Measurements from ENCODE around the gene FBXO31. TPM values are rescaled to one million over a fixed set of nuclear protein-coding genes. Genes with fewer than 3 reads are reported as not detected.

The FBXO31 gene
- total RNA-seq, 4 donors from 2014 or later, result 156 to 264 (median 201) TPM

GRCh38 chr16:87325423-87325858, 58.1 kb downstream of the FBXO31 start:
- H3K36me3 ChIP-seq, result peaks cover 0 to 19% of the 10 kb centered on the region in 2 donors
- DNase-seq (no peak), ATAC-seq (no peak)
- H3K4me3 ChIP-seq, result no peak overlapping the region
- no peaks in the 10 kb centered on the region for H3K9me3 ChIP-seq
- no peaks in the 10 kb centered on the region for H3K27me3 ChIP-seq
- TF ChIP-seq POLR2A (IDR thresholded peaks at IDR 0.05) (no peak), CTCF (IDR thresholded peaks at IDR 0.05 in 4 of 5, conservative IDR thresholded peaks at IDR 0.05 in 1 of 5) (no peak)
- peak overlapping the region; percentile 62 to 78 (median 74) for H3K27ac ChIP-seq
- H3K4me1 ChIP-seq, result peaks cover 35 to 48% of the 10 kb centered on the region in 2 donors
- intact Hi-C loops (cut with DNase I; ENCODE audit: low total_unique reads), result loop anchor here (2.0 kb wide), 1 partner anchor 69 kb away; no protein-coding TSS in a partner anchor
- in situ Hi-C loops (cut with MboI; ENCODE audit: low sequenced_read_pairs in 4 of 4), result loop anchor here in 1 of 4 donors (10.0 kb wide), 1 partner anchor 49 kb away; no protein-coding TSS in a partner anchor

GRCh38 chr16:87324411-87325275, 58.9 kb downstream of the FBXO31 start:
- H3K4me3 ChIP-seq, result peak overlapping the region in 1 of 4 donors; percentile 10
- no peaks in the 10 kb centered on the region for H3K27me3 ChIP-seq
- H3K9me3 ChIP-seq, result no peaks in the 10 kb centered on the region
- H3K27ac ChIP-seq, result peak overlapping the region; percentile 62 to 78 (median 74)
- H3K36me3 ChIP-seq, result peaks cover 0 to 11% of the 10 kb centered on the region in 2 donors
- peaks cover 35 to 45% of the 10 kb centered on the region in 2 donors for H3K4me1 ChIP-seq
- DNase-seq (peak in 1 of 2 donors; percentile 40), ATAC-seq (peak in 1 of 2 donors; percentile 53)
- TF ChIP-seq CTCF (IDR thresholded peaks at IDR 0.05 in 4 of 5, conservative IDR thresholded peaks at IDR 0.05 in 1 of 5) (peak; percentile 74 to 87 (median 85)), POLR2A (IDR thresholded peaks at IDR 0.05) (no peak)
- in situ Hi-C loops (cut with MboI; ENCODE audit: low sequenced_read_pairs in 4 of 4), result loop anchor here in 1 of 4 donors (10.0 kb wide), 1 partner anchor 50 kb away; no protein-coding TSS in a partner anchor
- intact Hi-C loops (cut with DNase I; ENCODE audit: low total_unique reads), result loop anchor here (2.0 kb wide), 1 partner anchor 70 kb away; no protein-coding TSS in a partner anchor

GRCh38 chr16:87323727-87324410, 59.7 kb downstream of the FBXO31 start:
- Histone ChIP-seq H3K9me3 (no peaks in the 10 kb centered on the region), H3K27ac (peak overlapping the region in 3 of 4 donors; percentile 60 to 77 (median 71)), H3K27me3 (no peaks in the 10 kb centered on the region), H3K4me3 (no peak overlapping the region), H3K4me1 (peaks cover 35 to 41% of the 10 kb centered on the region in 2 donors), H3K36me3 (peaks cover 0 to 6% of the 10 kb centered on the region in 2 donors)
- ATAC-seq (no peak), DNase-seq (no peak)
- intact Hi-C loops (cut with DNase I; ENCODE audit: low total_unique reads) (loop anchor here (2.0 kb wide), 1 partner anchor 71 kb away; no protein-coding TSS in a partner anchor), in situ Hi-C loops (cut with MboI; ENCODE audit: low sequenced_read_pairs in 4 of 4) (loop anchor here in 1 of 4 donors (10.0 kb wide), 1 partner anchor 51 kb away; no protein-coding TSS in a partner anchor)
- TF ChIP-seq POLR2A (IDR thresholded peaks at IDR 0.05) (no peak), CTCF (IDR thresholded peaks at IDR 0.05 in 4 of 5, conservative IDR thresholded peaks at IDR 0.05 in 1 of 5) (no peak)

- Histone ChIP-seq H3K27ac (peak overlapping the region in 1 of 4 donors; percentile 71), H3K9me3 (no peaks in the 10 kb centered on the region), H3K4me1 (peaks cover 41% of the 10 kb centered on the region in 2 donors), H3K4me3 (no peak overlapping the region), H3K27me3 (no peaks in the 10 kb centered on the region), H3K36me3 (peaks cover 0 to 3% of the 10 kb centered on the region in 2 donors)
- ATAC-seq (no peak), DNase-seq (no peak)
- TF ChIP-seq POLR2A (IDR thresholded peaks at IDR 0.05), result no peak
- no peak for TF ChIP-seq CTCF (IDR thresholded peaks at IDR 0.05 in 4 of 5, conservative IDR thresholded peaks at IDR 0.05 in 1 of 5)
- intact Hi-C loops (cut with DNase I; ENCODE audit: low total_unique reads) (no loop called here), in situ Hi-C loops (cut with MboI; ENCODE audit: low sequenced_read_pairs in 4 of 4) (loop anchor here in 1 of 4 donors (10.0 kb wide), 1 partner anchor 52 kb away; no protein-coding TSS in a partner anchor)
Observed at GRCh38 chr16:87322833-87323726, 60.5 kb downstream of the FBXO31 start.

Data from gastrocnemius medialis (tissue), 4 donors.